SK-N-SH treated with all-trans-retinoic acid at 6 μM for 48 hours (cell line): ENCODE measurements around the gene CDKL5.

Experiments used
- ATAC-seq: fragments of 200-7000 bp; cut with Tn5 transposase; 3 replicates; pipeline ENCODE4 v1.9.1; 2020; ENCODE audit warnings: mild to moderate bottlenecking, moderate library complexity
- ARNTL ChIP-seq: fragments of 450-650 bp; formaldehyde crosslinking; IDR thresholded peaks from 2 replicates; pipeline ENCODE4 v1.5.0; 2020; ENCODE audit warnings: low read depth, mild to moderate bottlenecking, moderate library complexity, borderline replicate concordance
- BACH2 ChIP-seq: fragments of 250-450 bp; sonication (Bioruptor Pico); IDR thresholded peaks from 2 replicates; pipeline ENCODE4 v1.9.0; 2021; ENCODE audit warnings: mild to moderate bottlenecking, borderline replicate concordance
- ESRRG ChIP-seq: fragments of 250-450 bp; sonication (Bioruptor Pico); IDR thresholded peaks from 2 replicates; pipeline ENCODE4 v1.6.1; 2021; ENCODE audit warnings: mild to moderate bottlenecking
- ISL1 ChIP-seq: fragments of 250-450 bp; sonication (Bioruptor Pico); IDR thresholded peaks from 2 replicates; pipeline ENCODE4 v2.1.2; 2022; ENCODE audit warnings: mild to moderate bottlenecking, moderate library complexity
- RARB ChIP-seq: fragments of 250-450 bp; sonication (Bioruptor Pico); IDR thresholded peaks from 2 replicates; pipeline ENCODE4 v1.8.0; 2021; ENCODE audit warnings: mild to moderate bottlenecking, moderate library complexity
- SNAI2 ChIP-seq: fragments of 250-450 bp; sonication (Bioruptor Pico); IDR thresholded peaks from 2 replicates; pipeline ENCODE4 v1.5.0; 2020; ENCODE audit warnings: mild to moderate bottlenecking, moderate library complexity
- TCF4 ChIP-seq: fragments of 250-450 bp; sonication (Bioruptor Pico); IDR thresholded peaks from 2 replicates; pipeline ENCODE4 v1.8.0; 2021; ENCODE audit warnings: mild to moderate bottlenecking, moderate library complexity, borderline replicate concordance
- ZC3H10 ChIP-seq: fragments of 250-450 bp; sonication (Bioruptor Pico); IDR thresholded peaks from 2 replicates; pipeline ENCODE4 v1.5.1; 2021; ENCODE audit warnings: mild to moderate bottlenecking, moderate library complexity
- ZFP3 ChIP-seq: fragments of 250-450 bp; sonication (Bioruptor Pico); IDR thresholded peaks from 2 replicates; pipeline ENCODE4 v1.5.0; 2020; ENCODE audit warnings: mild to moderate bottlenecking, moderate library complexity
- ZFP30 ChIP-seq: fragments of 450-650 bp; formaldehyde crosslinking; IDR thresholded peaks from 2 replicates; pipeline ENCODE4 v1.5.0; 2022; ENCODE audit warnings: mild to moderate bottlenecking, moderate library complexity
- ZNF565 ChIP-seq: fragments of 450-650 bp; formaldehyde crosslinking; conservative IDR thresholded peaks from 2 replicates; pipeline ENCODE4 v1.5.0; 2020; ENCODE audit warnings: low read depth, mild to moderate bottlenecking, moderate library complexity
- ZNF70 ChIP-seq: fragments of 450-650 bp; formaldehyde crosslinking; IDR thresholded peaks from 2 replicates; pipeline ENCODE4 v1.5.0; 2020; ENCODE audit warnings: mild to moderate bottlenecking, moderate library complexity
- TF ChIP-seq, protein P1 (sequence below): fragments of 250-450 bp; sonication (Bioruptor Pico); IDR thresholded peaks from 2 replicates; pipeline ENCODE4 v1.8.0; 2020; ENCODE audit warnings: mild to moderate bottlenecking, moderate library complexity, borderline replicate concordance
- TF ChIP-seq, protein P2 (sequence below): fragments of 250-450 bp; sonication (Bioruptor Pico); IDR thresholded peaks from 2 replicates; pipeline ENCODE4 v1.5.0; 2020; ENCODE audit warnings: mild to moderate bottlenecking, moderate library complexity
- TF ChIP-seq, protein P3 (sequence below): fragments of 250-450 bp; sonication (Bioruptor Pico); IDR thresholded peaks from 2 replicates; pipeline ENCODE4 v1.5.1; 2021; ENCODE audit warnings: mild to moderate bottlenecking, moderate library complexity
- TF ChIP-seq, protein P4 (sequence below): fragments of 250-450 bp; sonication (Bioruptor Pico); IDR thresholded peaks from 2 replicates; pipeline ENCODE4 v1.8.0; 2021; ENCODE audit warnings: low read depth, mild to moderate bottlenecking, moderate library complexity, borderline replicate concordance
- TF ChIP-seq, protein P5 (sequence below): fragments of 250-450 bp; sonication (Bioruptor Pico); IDR thresholded peaks from 2 replicates; pipeline ENCODE4 v1.5.1; 2020; ENCODE audit warnings: low read depth, mild to moderate bottlenecking, moderate library complexity

CDKL5 gene

DNA sequence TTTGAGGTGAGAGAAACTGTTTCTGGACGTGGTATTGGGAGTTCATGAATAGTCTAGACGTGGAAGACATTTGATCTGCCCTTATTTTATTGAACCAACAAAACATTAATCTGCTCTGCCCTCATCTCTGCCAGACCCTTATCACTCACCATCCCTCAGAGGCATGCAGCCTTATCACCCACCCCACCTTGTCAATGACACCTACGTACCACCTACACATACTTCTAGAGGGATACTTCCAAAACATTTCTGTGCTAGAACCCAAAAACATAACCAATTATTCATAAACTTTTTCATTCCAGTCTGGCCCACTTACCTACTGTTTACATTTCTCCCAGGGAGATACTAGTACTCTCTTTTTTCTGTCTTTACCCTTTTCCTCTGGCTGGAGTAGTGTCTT is 141.3 kb downstream of the CDKL5 start:
- ATAC-seq, result no peak
- TF ChIP-seq, protein P1, sequence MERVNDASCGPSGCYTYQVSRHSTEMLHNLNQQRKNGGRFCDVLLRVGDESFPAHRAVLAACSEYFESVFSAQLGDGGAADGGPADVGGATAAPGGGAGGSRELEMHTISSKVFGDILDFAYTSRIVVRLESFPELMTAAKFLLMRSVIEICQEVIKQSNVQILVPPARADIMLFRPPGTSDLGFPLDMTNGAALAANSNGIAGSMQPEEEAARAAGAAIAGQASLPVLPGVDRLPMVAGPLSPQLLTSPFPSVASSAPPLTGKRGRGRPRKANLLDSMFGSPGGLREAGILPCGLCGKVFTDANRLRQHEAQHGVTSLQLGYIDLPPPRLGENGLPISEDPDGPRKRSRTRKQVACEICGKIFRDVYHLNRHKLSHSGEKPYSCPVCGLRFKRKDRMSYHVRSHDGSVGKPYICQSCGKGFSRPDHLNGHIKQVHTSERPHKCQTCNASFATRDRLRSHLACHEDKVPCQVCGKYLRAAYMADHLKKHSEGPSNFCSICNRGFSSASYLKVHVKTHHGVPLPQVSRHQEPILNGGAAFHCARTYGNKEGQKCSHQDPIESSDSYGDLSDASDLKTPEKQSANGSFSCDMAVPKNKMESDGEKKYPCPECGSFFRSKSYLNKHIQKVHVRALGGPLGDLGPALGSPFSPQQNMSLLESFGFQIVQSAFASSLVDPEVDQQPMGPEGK (CRISPR knock-in tag), result no peak
- TF ChIP-seq SNAI2 (no peak), RARB (no peak), BACH2 (CRISPR knock-in tag) (no peak), ARNTL (CRISPR knock-in tag) (no peak), ZNF70 (no peak), ZNF565 (CRISPR knock-in tag) (no peak), ZFP3 (no peak), ZFP30 (CRISPR knock-in tag) (no peak), ISL1 (CRISPR knock-in tag) (no peak), ESRRG (no peak), ZC3H10 (no peak)
- TF ChIP-seq, protein P2, sequence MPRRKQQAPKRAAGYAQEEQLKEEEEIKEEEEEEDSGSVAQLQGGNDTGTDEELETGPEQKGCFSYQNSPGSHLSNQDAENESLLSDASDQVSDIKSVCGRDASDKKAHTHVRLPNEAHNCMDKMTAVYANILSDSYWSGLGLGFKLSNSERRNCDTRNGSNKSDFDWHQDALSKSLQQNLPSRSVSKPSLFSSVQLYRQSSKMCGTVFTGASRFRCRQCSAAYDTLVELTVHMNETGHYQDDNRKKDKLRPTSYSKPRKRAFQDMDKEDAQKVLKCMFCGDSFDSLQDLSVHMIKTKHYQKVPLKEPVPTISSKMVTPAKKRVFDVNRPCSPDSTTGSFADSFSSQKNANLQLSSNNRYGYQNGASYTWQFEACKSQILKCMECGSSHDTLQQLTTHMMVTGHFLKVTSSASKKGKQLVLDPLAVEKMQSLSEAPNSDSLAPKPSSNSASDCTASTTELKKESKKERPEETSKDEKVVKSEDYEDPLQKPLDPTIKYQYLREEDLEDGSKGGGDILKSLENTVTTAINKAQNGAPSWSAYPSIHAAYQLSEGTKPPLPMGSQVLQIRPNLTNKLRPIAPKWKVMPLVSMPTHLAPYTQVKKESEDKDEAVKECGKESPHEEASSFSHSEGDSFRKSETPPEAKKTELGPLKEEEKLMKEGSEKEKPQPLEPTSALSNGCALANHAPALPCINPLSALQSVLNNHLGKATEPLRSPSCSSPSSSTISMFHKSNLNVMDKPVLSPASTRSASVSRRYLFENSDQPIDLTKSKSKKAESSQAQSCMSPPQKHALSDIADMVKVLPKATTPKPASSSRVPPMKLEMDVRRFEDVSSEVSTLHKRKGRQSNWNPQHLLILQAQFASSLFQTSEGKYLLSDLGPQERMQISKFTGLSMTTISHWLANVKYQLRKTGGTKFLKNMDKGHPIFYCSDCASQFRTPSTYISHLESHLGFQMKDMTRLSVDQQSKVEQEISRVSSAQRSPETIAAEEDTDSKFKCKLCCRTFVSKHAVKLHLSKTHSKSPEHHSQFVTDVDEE (CRISPR knock-in tag), result no peak
- TF ChIP-seq, protein P3, sequence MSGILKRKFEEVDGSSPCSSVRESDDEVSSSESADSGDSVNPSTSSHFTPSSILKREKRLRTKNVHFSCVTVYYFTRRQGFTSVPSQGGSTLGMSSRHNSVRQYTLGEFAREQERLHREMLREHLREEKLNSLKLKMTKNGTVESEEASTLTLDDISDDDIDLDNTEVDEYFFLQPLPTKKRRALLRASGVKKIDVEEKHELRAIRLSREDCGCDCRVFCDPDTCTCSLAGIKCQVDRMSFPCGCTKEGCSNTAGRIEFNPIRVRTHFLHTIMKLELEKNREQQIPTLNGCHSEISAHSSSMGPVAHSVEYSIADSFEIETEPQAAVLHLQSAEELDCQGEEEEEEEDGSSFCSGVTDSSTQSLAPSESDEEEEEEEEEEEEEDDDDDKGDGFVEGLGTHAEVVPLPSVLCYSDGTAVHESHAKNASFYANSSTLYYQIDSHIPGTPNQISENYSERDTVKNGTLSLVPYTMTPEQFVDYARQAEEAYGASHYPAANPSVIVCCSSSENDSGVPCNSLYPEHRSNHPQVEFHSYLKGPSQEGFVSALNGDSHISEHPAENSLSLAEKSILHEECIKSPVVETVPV (CRISPR knock-in tag), result no peak
- TF ChIP-seq, protein P4, sequence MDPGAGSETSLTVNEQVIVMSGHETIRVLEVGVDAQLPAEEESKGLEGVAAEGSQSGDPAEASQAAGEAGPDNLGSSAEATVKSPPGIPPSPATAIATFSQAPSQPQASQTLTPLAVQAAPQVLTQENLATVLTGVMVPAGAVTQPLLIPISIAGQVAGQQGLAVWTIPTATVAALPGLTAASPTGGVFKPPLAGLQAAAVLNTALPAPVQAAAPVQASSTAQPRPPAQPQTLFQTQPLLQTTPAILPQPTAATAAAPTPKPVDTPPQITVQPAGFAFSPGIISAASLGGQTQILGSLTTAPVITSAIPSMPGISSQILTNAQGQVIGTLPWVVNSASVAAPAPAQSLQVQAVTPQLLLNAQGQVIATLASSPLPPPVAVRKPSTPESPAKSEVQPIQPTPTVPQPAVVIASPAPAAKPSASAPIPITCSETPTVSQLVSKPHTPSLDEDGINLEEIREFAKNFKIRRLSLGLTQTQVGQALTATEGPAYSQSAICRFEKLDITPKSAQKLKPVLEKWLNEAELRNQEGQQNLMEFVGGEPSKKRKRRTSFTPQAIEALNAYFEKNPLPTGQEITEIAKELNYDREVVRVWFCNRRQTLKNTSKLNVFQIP (CRISPR knock-in tag), result no peak
- TF ChIP-seq, protein P5, sequence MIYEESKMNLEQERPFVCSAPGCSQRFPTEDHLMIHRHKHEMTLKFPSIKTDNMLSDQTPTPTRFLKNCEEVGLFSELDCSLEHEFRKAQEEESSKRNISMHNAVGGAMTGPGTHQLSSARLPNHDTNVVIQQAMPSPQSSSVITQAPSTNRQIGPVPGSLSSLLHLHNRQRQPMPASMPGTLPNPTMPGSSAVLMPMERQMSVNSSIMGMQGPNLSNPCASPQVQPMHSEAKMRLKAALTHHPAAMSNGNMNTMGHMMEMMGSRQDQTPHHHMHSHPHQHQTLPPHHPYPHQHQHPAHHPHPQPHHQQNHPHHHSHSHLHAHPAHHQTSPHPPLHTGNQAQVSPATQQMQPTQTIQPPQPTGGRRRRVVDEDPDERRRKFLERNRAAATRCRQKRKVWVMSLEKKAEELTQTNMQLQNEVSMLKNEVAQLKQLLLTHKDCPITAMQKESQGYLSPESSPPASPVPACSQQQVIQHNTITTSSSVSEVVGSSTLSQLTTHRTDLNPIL (CRISPR knock-in tag), result no peak

DNA sequence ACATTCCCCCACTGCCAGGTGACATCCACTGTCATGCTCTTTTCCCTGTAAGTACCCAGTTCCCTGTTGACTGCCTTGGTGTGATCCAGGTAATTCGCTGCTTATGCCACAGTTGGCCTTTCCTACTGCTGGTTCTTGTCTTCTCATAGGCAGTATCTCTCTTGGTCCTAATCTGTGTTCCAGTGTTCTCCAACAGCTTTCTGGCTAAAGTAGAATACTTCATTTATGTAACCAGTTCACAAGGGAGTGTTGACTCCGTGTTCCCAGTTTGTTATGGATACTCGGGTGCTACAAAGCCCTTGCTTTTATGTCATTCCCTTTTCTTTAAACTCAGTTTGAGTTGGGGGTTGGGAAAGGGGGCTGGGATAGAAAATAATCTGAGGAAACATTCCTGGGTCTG is 148.1 kb downstream of the CDKL5 start:
- ATAC-seq, result no peak
- TF ChIP-seq ZC3H10 (no peak), BACH2 (CRISPR knock-in tag) (no peak)
- TF ChIP-seq, protein P2 (CRISPR knock-in tag), result no peak
- TF ChIP-seq, all 23 proteins: peak for 0

DNA sequence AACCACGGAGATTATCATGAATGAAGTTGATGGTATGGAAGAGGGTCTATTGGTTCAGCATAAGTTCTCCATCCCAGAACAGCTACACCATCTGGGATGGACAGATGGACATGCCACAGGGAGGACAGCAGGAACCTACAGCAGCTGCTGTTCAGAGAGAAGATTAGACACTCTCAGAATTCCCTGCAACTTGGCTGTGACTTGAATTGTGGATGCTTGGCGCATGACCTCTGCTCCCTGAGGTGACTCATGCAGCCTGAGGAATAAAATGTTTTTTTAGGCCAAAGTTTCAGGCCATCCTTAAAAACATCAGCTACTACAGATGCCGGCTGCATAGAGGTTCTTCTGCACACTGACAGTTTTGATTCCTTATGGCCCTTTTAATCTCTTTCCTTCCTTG is 149.2 kb downstream of the CDKL5 start:
- peak; percentile 59 for ATAC-seq
- TF ChIP-seq ISL1 (CRISPR knock-in tag) (no peak), TCF4 (CRISPR knock-in tag) (no peak), ZNF70 (no peak), BACH2 (CRISPR knock-in tag) (no peak)
- TF ChIP-seq, all 23 proteins: peak for 0
